GM23248 (cell line): ENCODE data around the gene ARFRP1.

Experiments used
- EZH2 ChIP-seq: fragments of 200-600 bp; sonication (generic); IDR thresholded peaks from 2 replicates; pipeline ENCODE4 v1.6.1; 2018; ENCODE audit warnings: antibody characterized with exemption, mild to moderate bottlenecking; ENCODE audit not compliant: insufficient read depth, poor library complexity, severe bottlenecking
- EZH2phosphoT487 ChIP-seq: fragments of 200-600 bp; sonication (generic); IDR thresholded peaks from 2 replicates; pipeline ENCODE4 v1.6.1; 2018; ENCODE audit warnings: antibody characterized with exemption, moderate library complexity, mild to moderate bottlenecking, low read depth; ENCODE audit not compliant: insufficient read depth

- TF ChIP-seq EZH2 (no peak), EZH2phosphoT487 (no peak)
These were observed 15.9 kb downstream of the ARFRP1 start for GRCh38 chr20:63691711-63692435.
